Tibial artery (tissue), 4 donors: ENCODE data around the gene TAL1.

Experiments
- DNase-seq, 2 donors: peaks; one replicate each; pipeline ENCODE4 v3.0.0-alpha.2; 2019
- H3K27ac ChIP-seq, 2 donors: fragments of 200-600 bp; sonication (generic) in 1 of 2; 1 replicate in 1 of 2; 2 replicates in 1 of 2; pipeline ENCODE4 v1.5.1; 2018 to 2019; ENCODE audit warnings: mild to moderate bottlenecking in 1 of 2
- H3K27me3 ChIP-seq, 2 donors: fragments of 200-600 bp; sonication (generic) in 1 of 2; one replicate each; pipeline versions ENCODE4 v1.5.1 to v1.6.0; 2016 to 2019
- H3K36me3 ChIP-seq, 3 donors: fragments of 200-600 bp; sonication (generic) in 2 of 3; one replicate each; pipeline ENCODE4 v1.5.1; 2016 to 2019; ENCODE audit warnings: mild to moderate bottlenecking in 2 of 3
- H3K4me1 ChIP-seq, 4 donors: fragments of 200-600 bp; sonication (generic) in 2 of 4; 1 replicate in 3 of 4; 2 replicates in 1 of 4; pipeline ENCODE4 v1.5.1; 2016 to 2019
- H3K4me3 ChIP-seq, 2 donors: fragments of 200-600 bp; sonication (generic) in 1 of 2; 1 replicate in 1 of 2; 2 replicates in 1 of 2; pipeline ENCODE4 v1.5.1; 2018 to 2019; ENCODE audit warnings: mild to moderate bottlenecking in 2 of 2
- H3K9me3 ChIP-seq, 3 donors: fragments of 200-600 bp; sonication (generic) in 1 of 3; one replicate each; pipeline ENCODE4 v1.5.1; 2016 to 2019
- CTCF ChIP-seq, 2 experiments: fragments of 200-600 bp in 1 of 2; fragments of 450-650 bp in 1 of 2; IDR thresholded peaks; one replicate each; pipeline ENCODE4 v1.5.1; 2017 to 2019; ENCODE audit warnings: antibody characterized with exemption in 2 of 2, mild to moderate bottlenecking in 1 of 2, moderate library complexity in 1 of 2
- intact Hi-C: fragments of 100-400 bp; cut with DNase I; formaldehyde crosslinking; loops from one replicate; pipeline ENCODE4 v1.15.0; 2023; ENCODE audit warnings: low total_unique reads

TAL1 gene

GRCh38 chr1:47175227-47175934 is 56.6 kb downstream of the TAL1 start:
- Histone ChIP-seq H3K36me3 (no peaks in the 10 kb centered on the region), H3K4me1 (peaks cover 0 to 20% (median 10%) of the 10 kb centered on the region in 4 donors), H3K27me3 (no peaks in the 10 kb centered on the region), H3K4me3 (no peak overlapping the region), H3K27ac (no peak overlapping the region), H3K9me3 (peaks cover 0 to 5% (median 0%) of the 10 kb centered on the region in 3 donors)
- DNase-seq, result peak; percentile 52 to 71
- intact Hi-C loops, result no loop called here
- TF ChIP-seq CTCF (IDR thresholded peaks at IDR 0.05), result peak; percentile 90 to 95

- Histone ChIP-seq H3K36me3 (no peaks in the 10 kb centered on the region), H3K27me3 (no peaks in the 10 kb centered on the region), H3K9me3 (peaks cover 0 to 5% (median 0%) of the 10 kb centered on the region in 3 donors), H3K4me1 (peaks cover 0 to 13% (median 4%) of the 10 kb centered on the region in 4 donors), H3K4me3 (no peak overlapping the region), H3K27ac (no peak overlapping the region)
- no peak for TF ChIP-seq CTCF (IDR thresholded peaks at IDR 0.05)
- no peak for DNase-seq
- intact Hi-C loops, result no loop called here
Measured at GRCh38 chr1:47174656-47175020, 57.4 kb downstream of the TAL1 start.

- no peaks in the 10 kb centered on the region for H3K27me3 ChIP-seq
- no peaks in the 10 kb centered on the region for H3K36me3 ChIP-seq
- H3K4me3 ChIP-seq, result no peak overlapping the region
- DNase-seq, result no peak
- H3K27ac ChIP-seq, result no peak overlapping the region
- H3K9me3 ChIP-seq, result peaks cover 0 to 5% (median 0%) of the 10 kb centered on the region in 3 donors
- peaks cover 0 to 3% (median 0%) of the 10 kb centered on the region in 4 donors for H3K4me1 ChIP-seq
- no peak for TF ChIP-seq CTCF (IDR thresholded peaks at IDR 0.05)
- intact Hi-C loops, result no loop called here
Measured at GRCh38 chr1:47172782-47173181, 59.2 kb downstream of the TAL1 start.
